ENCODE data around the gene ANAPC15.

DNA sequence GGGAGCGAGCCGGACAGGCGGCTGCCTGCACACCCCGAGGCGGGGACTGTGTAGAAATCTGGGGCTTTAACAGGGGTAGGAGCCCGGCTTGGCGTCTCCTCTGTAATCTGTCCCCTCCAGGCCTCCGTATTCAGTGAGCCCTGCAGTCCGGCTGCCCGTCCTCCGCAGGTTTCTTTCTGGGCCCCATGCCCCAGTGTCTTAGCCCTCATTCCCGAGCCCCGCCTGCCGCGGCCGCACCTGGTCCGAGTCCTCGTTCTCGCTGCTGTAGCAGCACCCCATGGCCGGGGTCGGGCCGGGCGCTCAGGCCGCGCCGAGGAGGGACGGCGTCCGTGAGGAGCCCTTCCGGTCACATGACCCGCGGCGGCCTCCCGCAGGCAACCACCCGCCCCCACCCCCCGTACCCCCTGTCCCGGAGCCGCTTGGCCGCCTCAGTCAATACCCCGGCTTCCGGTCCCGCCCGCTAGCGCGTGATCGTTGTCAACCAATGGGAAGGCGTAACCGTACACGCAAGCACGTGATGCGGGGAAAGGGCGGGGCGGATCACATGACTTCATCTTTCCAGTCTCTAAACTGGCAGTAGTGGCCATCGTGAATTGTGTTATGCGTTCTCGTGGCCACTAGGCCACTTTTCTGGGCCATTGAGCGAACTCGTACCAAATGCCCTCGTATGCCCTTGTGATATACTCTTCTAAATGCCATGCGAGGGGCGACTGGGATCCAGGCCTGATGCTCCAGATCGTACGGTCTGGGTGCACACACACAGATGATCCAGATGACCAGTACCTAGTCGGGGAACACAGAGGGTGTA lies 9.3 kb downstream of the ANAPC15 start, which contains the start of gene LAMTOR1:
- TF ChIP-seq, protein P1, sequence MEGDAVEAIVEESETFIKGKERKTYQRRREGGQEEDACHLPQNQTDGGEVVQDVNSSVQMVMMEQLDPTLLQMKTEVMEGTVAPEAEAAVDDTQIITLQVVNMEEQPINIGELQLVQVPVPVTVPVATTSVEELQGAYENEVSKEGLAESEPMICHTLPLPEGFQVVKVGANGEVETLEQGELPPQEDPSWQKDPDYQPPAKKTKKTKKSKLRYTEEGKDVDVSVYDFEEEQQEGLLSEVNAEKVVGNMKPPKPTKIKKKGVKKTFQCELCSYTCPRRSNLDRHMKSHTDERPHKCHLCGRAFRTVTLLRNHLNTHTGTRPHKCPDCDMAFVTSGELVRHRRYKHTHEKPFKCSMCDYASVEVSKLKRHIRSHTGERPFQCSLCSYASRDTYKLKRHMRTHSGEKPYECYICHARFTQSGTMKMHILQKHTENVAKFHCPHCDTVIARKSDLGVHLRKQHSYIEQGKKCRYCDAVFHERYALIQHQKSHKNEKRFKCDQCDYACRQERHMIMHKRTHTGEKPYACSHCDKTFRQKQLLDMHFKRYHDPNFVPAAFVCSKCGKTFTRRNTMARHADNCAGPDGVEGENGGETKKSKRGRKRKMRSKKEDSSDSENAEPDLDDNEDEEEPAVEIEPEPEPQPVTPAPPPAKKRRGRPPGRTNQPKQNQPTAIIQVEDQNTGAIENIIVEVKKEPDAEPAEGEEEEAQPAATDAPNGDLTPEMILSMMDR (conservative IDR thresholded peaks at IDR 0.05; ENCODE audit: low read depth, low read length) = peak; percentile 48
- TF ChIP-seq POLR2A (IDR thresholded peaks at IDR 0.05; ENCODE audit: low read depth, low read length) (peak; percentile 93), RAD21 (IDR thresholded peaks at IDR 0.05; ENCODE audit: low read length) (peak; percentile 37), BHLHE40 (IDR thresholded peaks at IDR 0.05; ENCODE audit: low read depth, low read length) (peak; percentile 97), MAZ (IDR thresholded peaks at IDR 0.05; ENCODE audit: borderline replicate concordance, low read depth, low read length) (peak; percentile 90), MXI1 (IDR thresholded peaks at IDR 0.05; ENCODE audit: borderline replicate concordance, low read depth, low read length) (peak; percentile 53; the same call in 1 of the 2 replicates)
